Fibroblast of lung (primary cell): ENCODE results near the gene FPR1.

Experiments
- CTCF ChIP-seq, 2 donors: IDR thresholded peaks in 1 of 2; conservative IDR thresholded peaks in 1 of 2; 1 replicate in 1 of 2; 2 replicates in 1 of 2; pipeline ENCODE4 v1.5.1; 2011 to 2012; ENCODE audit warnings: low read length in 2 of 2, control low read depth in 1 of 2, inconsistent platforms in 1 of 2, low read depth in 1 of 2, mild to moderate bottlenecking in 1 of 2
- EZH2 ChIP-seq: IDR thresholded peaks from 2 replicates; pipeline ENCODE4 v1.5.1; 2012; ENCODE audit warnings: low read length, control low read depth, mild to moderate bottlenecking; ENCODE audit errors: missing control alignments

DNA sequence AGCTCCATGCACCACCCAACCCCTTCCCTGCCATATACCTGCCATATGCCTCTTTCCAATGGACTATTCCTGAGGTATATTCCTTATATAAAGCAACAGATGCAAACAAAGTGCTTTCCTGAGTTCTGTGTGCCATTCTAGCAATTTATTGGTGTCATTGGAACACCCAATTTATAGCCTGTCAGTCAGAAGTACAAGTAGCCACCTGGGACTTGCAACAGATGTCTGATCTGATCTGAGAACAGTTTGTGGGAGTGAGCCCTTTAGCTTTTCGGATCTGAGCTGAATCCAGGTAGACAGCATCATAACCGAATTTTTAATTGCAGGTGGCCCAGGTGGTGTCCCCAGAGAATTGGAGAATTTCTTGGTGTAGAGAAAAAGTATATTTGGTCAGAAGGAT is 42.3 kb upstream of the FPR1 start:
- TF ChIP-seq CTCF (conservative IDR thresholded peaks at IDR 0.05 in 1 of 2, IDR thresholded peaks at IDR 0.05 in 1 of 2; ENCODE audit: low read depth in 1 of 2, low read length in 2 of 2) (no peak), EZH2 (no peak)
